Peyer's patch (tissue), 4 donors: Measurements from ENCODE around the gene CTDNEP1.

Source experiments
- CTCF ChIP-seq, 6 experiments: fragments of 450-650 bp in 4 of 6; fragments of 200-600 bp in 2 of 6; sonication (generic) in 1 of 6; IDR thresholded peaks; one replicate each; pipeline ENCODE4 v1.5.1; 2017 to 2019; ENCODE audit warnings: antibody characterized with exemption in 6 of 6, mild to moderate bottlenecking in 3 of 6, moderate library complexity in 1 of 6
- POLR2A ChIP-seq, 2 donors: fragments of 450-650 bp; IDR thresholded peaks; one replicate each; pipeline ENCODE4 v1.5.1; 2017; ENCODE audit warnings: antibody characterized with exemption in 2 of 2, mild to moderate bottlenecking in 2 of 2, moderate library complexity in 2 of 2

- TF ChIP-seq POLR2A (IDR thresholded peaks at IDR 0.05) (peak; percentile 98), CTCF (IDR thresholded peaks at IDR 0.05) (peak in 3 of 6 experiments; percentile 32 to 51 (median 43))
These were observed 10.8 kb upstream of the CTDNEP1 start, which contains the start of gene CLDN7 for GRCh38 chr17:7262192-7262934.
